ENCODE measurements around the gene DGKH.

DNA sequence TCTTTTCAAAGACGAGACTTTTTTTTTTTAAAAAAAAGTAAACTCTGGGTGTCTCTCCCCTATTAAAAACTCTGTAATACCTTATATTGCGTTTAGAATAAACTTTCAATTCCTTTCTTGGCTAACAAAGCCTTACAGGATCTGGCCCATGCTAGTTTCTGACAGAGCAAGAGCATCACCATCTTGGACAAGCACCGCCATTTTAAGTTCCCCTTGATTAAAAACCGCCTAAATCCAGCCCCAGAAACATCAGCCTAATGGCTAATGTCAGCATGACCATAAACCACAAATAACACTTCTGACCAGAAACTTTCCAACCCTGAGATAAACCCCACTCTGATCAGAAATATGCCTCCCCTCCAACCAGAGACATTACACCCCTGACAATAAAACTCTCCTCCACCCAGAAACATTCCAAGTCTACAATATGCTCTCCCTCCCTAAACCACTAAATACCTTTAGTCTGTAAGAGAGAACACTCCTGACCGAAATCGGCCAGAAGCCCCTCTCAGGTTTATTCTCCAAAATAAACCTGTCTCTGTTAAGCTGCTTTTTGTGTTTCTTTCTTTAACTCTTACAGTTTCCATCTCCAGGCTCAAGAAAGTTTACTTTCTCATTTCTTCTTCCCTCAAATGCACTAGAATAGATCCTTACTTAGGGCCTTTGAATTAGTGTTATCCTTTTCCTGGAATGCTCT lies 221.9 kb downstream of the DGKH start:
- no peak for TF ChIP-seq EP300 (IDR thresholded peaks at IDR 0.05; ENCODE audit: borderline replicate concordance)
- TF ChIP-seq TAF1 (IDR thresholded peaks at IDR 0.05; ENCODE audit: low read depth), result no peak
- TF ChIP-seq EGR1 (IDR thresholded peaks at IDR 0.05), result no peak
- TF ChIP-seq CEBPB (IDR thresholded peaks at IDR 0.05), result no peak
- TF ChIP-seq, protein P1, sequence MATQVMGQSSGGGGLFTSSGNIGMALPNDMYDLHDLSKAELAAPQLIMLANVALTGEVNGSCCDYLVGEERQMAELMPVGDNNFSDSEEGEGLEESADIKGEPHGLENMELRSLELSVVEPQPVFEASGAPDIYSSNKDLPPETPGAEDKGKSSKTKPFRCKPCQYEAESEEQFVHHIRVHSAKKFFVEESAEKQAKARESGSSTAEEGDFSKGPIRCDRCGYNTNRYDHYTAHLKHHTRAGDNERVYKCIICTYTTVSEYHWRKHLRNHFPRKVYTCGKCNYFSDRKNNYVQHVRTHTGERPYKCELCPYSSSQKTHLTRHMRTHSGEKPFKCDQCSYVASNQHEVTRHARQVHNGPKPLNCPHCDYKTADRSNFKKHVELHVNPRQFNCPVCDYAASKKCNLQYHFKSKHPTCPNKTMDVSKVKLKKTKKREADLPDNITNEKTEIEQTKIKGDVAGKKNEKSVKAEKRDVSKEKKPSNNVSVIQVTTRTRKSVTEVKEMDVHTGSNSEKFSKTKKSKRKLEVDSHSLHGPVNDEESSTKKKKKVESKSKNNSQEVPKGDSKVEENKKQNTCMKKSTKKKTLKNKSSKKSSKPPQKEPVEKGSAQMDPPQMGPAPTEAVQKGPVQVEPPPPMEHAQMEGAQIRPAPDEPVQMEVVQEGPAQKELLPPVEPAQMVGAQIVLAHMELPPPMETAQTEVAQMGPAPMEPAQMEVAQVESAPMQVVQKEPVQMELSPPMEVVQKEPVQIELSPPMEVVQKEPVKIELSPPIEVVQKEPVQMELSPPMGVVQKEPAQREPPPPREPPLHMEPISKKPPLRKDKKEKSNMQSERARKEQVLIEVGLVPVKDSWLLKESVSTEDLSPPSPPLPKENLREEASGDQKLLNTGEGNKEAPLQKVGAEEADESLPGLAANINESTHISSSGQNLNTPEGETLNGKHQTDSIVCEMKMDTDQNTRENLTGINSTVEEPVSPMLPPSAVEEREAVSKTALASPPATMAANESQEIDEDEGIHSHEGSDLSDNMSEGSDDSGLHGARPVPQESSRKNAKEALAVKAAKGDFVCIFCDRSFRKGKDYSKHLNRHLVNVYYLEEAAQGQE (IDR thresholded peaks at IDR 0.05; ENCODE audit: low read depth), result no peak
- TF ChIP-seq NFIC (IDR thresholded peaks at IDR 0.05), result no peak
- no peak for TF ChIP-seq ZBTB7A (IDR thresholded peaks at IDR 0.05; ENCODE audit: low read depth)
- TF ChIP-seq, protein P2, sequence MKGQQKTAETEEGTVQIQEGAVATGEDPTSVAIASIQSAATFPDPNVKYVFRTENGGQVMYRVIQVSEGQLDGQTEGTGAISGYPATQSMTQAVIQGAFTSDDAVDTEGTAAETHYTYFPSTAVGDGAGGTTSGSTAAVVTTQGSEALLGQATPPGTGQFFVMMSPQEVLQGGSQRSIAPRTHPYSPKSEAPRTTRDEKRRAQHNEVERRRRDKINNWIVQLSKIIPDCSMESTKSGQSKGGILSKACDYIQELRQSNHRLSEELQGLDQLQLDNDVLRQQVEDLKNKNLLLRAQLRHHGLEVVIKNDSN (IDR thresholded peaks at IDR 0.05), result no peak

Measured in Ishikawa (cell line).